HG02981 (cell line): ENCODE results near the gene ACTG1.

Source experiments
- ATAC-seq: cut with Tn5 transposase; IDR thresholded peaks from one replicate; pipeline ENCODE4 v1.9.1; 2021; ENCODE audit warnings: mild to moderate bottlenecking, moderate library complexity; ENCODE audit not compliant: unreplicated experiment

Gene ACTG1

DNA sequence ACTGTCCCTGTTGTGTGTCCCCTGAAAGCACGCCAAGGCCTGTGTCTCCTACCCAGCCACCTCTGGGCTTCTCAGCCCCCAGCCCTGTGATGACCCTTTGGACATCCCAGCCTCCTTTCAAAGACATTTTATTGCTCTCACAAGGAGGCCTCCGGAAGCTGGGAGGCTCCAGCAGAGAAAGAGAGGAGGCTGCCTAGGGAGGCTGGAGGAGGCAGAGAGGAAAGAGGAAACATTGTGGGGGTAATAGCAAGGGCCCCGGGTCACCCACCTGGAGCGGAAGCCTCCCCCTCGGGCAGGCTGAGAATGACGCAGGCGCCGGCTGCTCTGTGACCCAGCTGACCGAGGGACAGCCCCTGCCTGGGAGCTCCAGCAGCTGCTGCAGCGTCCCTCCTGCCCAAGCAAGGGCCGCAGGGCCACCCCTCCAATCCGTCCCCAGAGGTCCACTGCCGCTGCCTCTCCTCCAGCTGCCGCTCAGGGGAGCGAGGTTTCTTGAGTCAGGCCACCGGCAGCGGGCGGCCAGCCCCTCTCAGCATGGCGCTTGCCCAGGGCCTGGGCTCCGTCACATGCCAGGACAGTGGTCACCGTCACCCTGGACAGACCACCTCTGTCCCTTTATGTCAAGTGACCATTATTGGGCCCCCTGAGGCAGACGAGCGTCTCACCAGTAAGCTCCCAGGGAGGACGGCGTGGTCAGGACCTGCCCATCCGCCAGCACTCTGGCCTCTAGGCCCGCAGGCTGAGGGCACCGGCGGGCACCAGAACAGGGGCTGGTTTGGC is 29.3 kb downstream of the ACTG1 start:
- ATAC-seq, result no peak

DNA sequence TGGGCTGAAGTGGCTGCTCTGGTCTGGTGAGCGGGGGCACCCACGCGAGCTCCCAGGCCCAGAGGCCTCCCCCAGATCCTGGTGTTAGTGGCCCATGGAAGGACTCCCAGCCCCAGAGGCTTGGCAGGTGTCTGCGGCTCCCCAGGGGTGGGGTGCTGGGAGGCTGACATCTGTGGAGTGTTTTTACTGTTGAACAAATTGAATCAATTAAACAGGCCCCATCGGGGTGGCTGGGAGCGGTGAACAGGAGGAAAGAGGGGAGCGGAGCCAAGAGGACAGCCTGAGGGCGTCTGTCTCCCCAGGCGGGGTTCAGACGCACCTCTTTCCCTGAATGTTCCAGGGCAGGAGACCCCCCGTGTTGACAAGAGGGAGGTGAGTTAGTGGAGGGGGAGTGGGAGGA is 29.9 kb downstream of the ACTG1 start:
- no peak for ATAC-seq

DNA sequence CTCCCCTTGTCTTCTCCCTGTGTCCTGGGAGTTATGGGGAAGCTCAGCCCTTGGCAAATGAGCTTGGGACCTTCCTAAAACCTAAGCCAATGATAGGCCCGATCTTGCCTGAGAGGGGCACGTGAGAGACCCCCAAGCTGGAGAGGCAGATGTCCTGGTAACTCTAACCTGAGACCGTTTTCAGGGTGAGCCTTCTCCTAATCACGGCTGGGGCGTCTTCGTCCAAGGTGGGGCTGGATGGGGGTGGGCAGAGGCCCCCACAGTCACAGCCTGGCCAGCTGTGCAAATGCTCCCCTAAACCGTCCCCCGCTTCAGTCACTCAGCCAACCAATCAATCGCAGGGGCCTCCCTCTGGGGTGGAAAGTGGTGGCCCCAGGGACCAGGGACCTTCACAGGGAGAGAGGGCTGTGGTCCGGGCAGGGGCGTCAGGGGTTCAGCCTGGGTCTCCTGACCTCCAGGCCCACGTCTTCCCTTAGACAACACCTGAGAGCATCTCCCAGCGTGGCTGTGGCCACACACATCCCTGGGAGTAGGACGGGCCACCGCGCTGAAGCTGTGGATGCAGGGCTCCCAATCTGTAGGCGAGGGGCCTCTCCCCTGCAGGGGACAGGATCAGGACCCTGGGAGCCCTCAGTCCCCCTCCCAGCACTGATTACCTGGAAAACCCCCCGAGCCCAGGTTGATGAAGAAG is 30.6 kb downstream of the ACTG1 start:
- ATAC-seq, result no peak

DNA sequence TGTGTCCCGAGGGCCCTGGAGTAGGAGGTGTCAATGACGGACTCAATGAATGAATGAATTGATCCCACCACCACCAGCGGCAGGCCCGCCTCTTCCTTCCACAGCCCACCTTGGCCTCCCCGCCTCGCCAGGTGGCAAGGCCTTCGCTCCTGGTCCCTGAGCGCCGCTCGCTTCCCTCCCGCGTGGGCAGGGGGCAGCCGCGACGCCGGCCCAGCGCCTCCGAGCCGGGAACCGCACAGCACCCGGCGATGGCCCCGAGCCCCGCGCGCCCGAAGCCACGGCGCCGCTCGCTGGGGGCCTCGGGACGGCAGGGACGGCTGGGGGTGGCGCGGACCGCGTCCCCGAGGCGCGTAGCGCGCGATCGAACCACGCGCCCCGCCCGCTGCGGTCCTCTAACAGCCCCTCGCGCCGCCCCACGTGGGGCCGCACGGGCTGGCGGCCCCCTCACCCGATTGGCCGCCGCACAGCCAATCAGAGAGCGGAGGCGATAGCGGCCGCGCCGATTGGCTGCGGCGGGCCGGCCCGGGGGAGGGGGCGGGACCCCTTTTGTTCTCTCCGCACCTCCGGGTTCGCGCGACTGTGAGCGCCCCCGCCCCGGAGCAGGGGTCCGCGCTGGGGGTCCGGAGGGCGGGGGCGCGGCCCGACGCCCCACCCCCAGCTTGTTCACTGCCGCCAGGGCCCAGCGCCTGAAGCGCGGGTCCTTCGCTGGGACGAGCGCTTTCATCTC is 31.4 kb downstream of the ACTG1 start:
- no peak for ATAC-seq

DNA sequence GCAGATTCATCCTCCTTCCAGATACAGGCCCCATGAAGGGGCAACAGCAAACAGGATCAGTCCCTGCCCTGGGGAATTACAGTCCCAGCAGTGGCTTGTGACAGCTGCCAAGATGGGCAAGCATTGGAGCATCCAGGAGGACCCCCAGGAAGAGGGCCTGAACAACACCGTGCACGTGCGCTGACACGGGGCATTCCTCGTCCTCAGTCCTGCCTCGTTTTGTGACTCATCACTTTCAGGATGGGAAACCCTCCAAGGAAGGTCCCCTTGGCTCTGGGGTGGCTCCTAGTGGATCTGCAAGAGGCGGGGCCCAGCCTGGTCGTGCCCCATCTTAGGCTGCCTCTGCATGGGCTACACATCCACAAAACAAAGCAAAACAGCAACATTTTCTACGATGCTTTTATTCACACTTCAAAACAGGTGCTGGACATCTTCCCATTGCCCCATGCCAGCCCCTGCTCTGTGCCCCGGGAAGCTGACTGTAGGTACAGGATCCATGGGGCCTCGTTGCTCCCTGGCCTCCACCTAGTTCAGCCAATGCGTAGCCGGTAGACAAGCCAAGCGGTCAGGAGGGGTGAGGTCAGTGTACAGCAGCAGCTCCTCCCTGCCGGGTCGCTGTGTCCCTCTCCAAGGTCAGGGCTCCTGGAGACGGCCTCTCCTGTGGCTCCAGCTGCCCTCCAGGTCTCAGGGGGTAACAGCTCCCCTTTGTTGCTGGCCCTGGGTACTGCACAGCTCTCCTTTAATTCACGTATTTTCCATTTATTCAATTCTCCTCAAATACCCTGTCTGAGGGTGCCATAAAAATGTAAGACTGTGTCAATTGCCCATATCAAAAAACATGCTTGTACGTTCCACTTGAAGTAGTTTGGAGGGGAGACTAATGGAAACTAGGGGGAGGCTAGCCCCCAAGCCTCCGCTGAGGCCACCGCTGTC is 32.2 kb downstream of the ACTG1 start:
- no peak for ATAC-seq

DNA sequence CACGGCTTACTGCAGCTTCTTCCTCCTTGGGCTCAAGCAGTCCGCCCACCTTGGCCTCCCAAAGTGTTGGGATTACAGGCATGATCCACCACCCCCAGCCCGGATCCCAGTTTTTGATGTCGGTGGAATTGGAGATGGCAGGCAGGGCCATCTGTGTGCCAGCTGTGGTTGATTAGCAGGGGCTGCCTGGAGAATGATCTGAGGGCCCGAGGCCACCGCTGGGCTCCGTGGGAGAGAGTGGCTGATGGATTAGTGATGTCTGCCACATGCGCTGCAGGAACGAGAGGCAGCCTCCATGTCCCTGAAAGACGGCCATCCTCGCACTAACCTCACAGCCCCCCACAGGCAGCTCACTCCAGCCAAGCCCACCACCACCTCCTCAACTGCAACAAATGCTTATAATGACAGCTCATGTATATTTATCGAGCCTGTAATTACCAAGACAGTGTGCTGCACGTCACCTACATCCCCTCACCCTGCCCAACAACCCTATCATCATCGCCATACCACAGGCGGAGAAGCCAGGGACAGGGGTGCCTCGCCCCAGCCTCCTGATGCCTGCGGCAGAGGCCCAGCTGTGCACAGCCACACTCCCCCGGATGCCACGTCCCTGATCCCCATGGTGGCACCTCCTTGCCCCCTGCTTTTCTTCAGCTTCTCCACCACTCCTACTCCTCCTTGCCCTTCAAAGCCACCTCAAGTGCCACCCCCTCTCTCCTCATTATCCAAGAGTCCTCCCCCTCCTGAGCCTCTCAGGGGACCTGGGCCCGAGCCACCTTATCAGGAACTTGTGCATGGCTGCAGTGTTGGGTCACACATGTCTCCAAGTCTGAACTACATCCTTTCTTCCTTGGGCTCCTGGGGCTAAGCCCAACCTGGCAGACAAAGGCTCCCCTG is 33.2 kb downstream of the ACTG1 start:
- ATAC-seq, result no peak

DNA sequence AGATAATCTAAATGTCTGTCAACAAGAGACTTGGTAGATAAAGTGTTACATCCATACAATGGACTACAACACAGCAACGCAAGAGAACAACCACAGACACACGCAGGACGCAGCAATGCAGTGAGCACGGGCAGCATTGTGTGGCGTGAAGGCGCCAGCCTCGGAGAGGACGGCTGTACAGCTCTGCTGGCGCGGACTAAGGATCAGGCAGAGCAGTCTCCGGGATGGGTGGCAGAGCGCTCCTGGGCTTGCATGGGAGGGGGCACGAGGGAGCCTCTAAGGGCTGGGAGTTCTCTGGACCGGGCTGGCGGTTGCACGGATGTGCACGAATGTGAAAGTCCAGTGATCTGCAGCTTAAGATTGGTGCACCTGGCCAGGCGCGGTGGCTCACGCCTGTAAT is 34.5 kb downstream of the ACTG1 start:
- no peak for ATAC-seq

DNA sequence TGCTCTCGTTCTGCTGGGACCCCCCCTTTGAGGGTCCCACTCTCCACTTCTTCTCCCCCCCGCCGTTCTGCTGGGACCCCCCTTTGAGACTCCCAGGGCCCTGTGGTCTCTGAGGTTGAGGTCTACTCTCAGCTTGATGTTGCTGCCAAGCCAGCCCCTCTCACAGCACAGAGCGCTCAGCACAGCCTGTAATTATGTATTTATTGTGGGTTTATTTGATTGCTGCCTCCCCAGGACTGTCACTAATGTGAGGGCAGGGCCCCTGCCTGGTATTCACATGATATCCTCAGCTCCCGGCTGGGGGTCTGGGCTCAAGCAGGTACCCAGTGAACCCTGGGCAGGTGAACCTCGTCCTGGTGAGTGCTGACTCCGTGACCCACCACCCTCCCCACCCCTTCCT is 35.4 kb downstream of the ACTG1 start:
- ATAC-seq, result no peak

DNA sequence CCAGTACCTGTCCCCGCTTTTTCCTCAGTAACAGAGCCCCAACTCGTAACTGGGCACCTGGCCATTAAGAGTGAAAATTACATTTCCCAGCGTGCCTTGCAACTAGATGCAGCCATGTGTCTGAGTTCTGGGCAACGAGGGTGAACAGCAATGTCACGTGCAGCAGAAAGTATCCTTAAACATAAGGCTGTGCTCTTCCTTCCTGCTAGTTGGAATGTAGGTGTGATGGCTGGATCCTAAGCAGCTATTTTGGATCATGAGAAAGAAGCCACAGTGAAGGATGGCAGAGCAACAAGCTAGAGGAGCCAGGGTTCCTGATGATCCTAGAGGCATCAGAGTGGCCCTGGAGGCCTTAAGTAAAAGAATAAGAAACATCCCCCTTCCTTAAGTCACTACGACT is 36.0 kb downstream of the ACTG1 start:
- no peak for ATAC-seq

DNA sequence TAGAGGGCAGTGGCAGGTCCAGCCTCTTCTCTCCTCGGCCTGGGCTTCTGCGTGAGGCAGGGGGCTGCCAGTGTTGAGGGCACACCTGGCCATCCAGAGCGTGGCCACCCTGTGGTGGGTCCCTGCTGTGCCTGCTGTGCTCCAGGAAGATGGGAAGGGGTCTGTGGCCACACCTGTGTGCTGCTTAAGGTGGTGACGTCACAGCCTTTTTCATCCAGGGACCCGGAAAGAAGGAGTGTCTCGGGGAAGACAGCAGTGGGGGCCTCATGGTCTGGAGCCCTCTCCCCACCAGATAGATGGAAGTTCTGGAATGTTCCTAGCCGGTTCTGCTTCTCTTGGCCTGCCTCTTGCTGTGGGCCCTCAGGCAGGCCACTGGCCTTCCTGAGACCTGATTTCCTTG is 36.5 kb downstream of the ACTG1 start:
- no peak for ATAC-seq

DNA sequence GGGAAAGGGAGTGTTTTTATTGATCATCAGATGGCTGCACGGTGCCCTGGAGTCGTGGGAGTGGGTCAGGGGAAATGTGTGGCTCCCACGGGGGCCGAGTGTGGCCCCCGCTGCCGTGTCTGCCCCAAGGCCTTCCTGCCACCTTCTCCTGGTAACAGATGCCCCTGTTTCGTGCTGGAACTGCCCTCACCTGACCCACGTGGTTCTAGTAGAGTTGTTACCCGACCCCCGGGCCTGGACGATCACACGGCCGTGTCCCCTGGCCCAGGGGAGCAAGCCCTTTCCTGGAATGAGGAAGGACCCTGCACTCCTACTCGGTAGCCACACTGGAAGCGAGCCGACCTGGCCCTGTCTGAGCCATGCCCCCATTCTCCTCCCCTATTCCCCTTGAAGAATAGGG is 37.6 kb downstream of the ACTG1 start:
- no peak for ATAC-seq

DNA sequence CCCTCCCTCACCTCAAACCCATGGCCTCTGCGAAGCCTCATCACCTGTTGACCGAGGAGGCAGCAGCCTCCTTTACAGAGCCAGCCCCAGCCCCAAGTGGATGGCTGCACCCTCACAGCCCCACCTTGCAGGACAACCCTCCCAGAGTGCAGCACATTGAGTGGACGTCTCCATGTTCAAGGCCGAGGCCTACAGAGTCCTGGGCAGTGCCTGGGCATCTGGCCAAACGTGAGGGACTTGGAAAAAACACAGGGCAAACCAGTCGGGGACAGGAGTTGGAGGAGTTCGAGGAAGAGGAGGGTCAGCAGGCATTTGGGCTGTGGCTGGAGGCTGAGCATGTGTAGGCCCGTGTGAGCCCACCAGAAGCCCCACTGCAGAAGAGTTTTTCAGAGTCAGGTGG is 39.6 kb downstream of the ACTG1 start:
- no peak for ATAC-seq

DNA sequence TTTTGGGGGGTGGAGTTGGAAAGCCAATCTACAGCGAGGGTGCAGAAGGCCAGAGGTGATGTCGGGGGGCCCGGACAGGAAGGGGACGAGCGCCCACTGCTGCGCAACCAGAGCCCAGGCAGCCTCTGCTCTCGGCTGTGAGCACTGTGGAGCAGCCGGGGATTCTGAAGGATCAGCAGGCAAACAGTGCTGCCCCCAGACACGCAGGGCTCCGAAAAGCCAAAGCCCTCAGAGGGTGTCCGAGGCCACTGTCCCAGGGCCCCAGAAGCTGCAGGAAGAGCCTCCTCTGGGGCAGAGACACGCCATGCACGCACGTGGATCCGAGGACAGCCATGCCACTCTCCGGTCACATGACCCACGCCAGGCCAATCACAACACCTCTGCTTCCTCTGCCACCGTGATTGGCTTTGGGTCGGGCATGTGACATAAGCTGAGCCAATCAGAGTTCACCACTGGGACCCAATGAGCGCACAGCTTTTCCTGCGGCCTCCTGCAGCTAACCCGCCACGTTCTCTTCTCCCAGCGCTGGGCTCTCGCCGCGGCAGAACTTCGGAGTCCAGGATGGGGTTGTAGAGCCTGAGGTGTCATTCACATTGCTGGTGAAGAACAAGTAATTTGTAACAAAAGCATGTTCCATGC is 40.7 kb downstream of the ACTG1 start:
- ATAC-seq, result no peak

DNA sequence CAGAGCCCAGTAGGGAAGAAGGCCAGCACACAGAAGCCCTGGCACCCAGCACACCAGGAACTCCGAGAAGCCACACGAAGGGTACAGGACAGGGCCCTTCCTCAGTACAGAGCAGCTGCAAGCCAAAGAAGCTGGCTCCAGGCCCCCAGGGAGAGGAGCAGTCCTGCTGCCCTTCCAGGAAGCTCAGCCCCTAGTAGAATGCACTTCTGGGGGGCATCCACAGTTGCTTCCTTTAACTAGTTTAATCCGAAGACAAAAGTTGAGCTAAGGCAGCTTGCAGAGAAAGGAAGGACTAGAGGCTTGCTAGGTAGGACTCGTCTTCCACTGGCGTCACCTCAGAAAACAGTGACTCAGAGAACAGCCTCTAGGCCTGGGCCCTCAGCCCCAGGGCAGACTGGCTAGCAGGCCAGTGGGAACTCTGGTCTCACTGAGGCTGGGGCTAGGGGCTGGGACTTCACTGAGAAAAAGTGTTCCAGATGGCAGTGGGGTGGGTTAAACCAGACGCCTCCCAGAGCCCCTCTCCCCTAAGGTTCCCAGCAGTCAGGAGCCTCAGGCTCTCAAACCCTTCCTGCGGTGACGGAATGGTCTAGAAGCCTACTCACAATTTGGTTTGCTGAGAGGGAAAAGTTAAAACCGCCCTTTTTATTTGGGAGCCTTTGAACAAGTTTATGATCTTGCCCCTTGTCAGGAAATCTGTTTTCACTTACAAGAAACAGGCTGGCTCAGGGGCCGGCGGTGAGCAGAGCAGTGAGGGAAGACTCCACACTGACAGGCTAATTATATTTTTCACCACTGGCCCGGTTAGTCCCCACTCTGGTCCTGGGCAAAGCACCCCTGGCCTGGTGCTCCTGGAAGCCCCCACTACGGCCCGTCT is 41.4 kb downstream of the ACTG1 start:
- ATAC-seq, result no peak

DNA sequence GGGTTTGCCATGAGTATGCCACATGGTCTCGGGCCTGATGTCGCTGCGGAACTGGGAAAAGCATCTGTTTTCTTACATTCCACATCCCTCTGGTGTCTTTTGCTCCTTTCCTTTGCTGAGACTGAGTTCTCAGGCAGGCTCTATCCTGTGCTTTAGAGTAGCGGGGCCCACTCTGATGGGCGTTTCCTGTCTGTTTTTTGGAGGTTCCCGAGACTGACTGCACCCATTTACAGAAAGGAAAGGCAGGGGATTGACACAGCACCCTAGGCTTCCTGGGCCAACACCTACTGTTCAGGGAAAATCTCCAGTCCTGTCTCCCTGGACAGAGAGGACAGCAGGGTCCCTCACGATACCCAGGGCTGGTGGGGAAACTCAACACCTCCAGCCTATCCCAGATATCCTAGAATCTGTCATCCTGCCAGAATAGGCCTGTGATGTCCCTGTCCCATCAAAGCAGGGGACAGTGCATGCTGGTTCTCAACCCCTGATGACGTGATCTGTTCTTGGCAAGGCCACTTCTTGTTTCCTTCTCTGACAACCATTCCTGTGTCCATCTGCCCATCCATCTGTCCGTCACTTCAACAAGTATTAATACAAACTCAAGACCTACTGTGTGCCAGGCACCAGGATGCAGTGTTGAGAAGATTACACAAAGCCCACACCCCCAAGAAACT is 42.2 kb downstream of the ACTG1 start:
- no peak for ATAC-seq

DNA sequence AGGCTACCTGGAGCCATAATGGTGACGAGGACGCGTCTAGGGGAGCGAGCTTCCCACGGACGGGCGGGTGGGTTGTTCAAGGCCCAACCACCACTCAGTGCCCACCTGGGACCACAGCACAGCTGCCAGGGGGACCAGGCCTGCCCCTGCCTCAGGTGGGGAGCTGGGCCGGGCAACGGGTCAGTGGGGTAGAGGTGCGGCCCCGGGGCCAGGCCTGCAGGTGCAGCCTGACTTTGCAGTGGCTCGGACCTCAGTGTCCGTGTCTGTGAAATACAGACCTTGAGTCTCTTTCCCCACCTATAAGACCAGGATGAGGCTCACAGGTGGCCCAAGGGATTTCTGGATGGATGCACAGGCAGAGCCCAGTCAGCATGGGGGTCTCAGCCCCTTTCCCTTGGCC is 43.3 kb downstream of the ACTG1 start:
- ATAC-seq, result no peak

DNA sequence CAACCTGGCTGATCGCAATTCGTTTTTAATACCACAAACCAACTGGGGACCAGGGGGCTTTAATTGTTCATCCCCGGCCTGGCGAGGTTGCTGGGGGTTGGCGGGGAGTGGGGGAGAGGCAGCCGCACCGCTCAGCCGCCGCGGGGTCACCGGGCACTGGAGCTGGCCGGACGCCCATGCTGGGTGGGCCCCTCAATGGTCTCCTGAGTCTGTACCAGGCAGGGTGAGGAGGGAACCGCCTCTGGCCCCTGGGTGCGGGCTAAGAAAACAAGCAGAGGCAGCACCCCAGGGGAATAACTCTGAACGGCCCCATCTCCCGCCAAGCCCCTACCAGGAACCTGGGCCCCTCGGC is 43.9 kb downstream of the ACTG1 start:
- ATAC-seq, result no peak
